Karpas-422 (cell line): Measurements from ENCODE around the gene PRCC. TPM values are rescaled to one million over a fixed set of nuclear protein-coding genes. Genes with fewer than 3 reads are reported as not detected.
A peak's percentile ranks its signal among the peaks of the same experiment; 100 is the strongest.

Experiments used
- DNase-seq: peaks from one replicate; pipeline ENCODE4 v3.0.0-alpha.2; 2015
- H2AFZ ChIP-seq: fragments of 200-600 bp; sonication (generic); 2 replicates; pipeline ENCODE4 v1.6.1; 2014; ENCODE audit warnings: antibody characterized with exemption, low read length, mixed read lengths
- H3K27ac ChIP-seq: fragments of 200-600 bp; sonication (generic); 2 replicates; pipeline ENCODE4 v1.5.1; 2014; ENCODE audit warnings: mild to moderate bottlenecking, low read length, moderate library complexity
- H3K27me3 ChIP-seq: fragments of 200-600 bp; sonication (generic); 2 replicates; pipeline ENCODE4 v1.6.1; 2014; ENCODE audit warnings: low read length, mixed read lengths
- H3K36me3 ChIP-seq: fragments of 200-600 bp; sonication (generic); 2 replicates; pipeline ENCODE4 v1.6.1; 2014; ENCODE audit warnings: low read length, mixed read lengths; ENCODE audit not compliant: insufficient read depth
- H3K4me1 ChIP-seq: fragments of 200-600 bp; sonication (generic); 2 replicates; pipeline ENCODE4 v1.6.1; 2014; ENCODE audit warnings: mild to moderate bottlenecking, low read length, mixed read lengths
- H3K4me2 ChIP-seq: fragments of 200-600 bp; sonication (generic); 2 replicates; pipeline ENCODE4 v1.6.1; 2014; ENCODE audit warnings: low read length, low read depth, mild to moderate bottlenecking; ENCODE audit not compliant: poor library complexity, severe bottlenecking
- H3K4me3 ChIP-seq: fragments of 200-600 bp; sonication (generic); 2 replicates; pipeline ENCODE4 v1.5.1; 2014; ENCODE audit warnings: mild to moderate bottlenecking, antibody characterized with exemption, low read length, mixed read lengths
- H3K79me2 ChIP-seq: fragments of 200-600 bp; sonication (generic); 2 replicates; pipeline ENCODE4 v1.6.1; 2014; ENCODE audit warnings: mild to moderate bottlenecking, low read length, mixed read lengths
- H3K9ac ChIP-seq: fragments of 200-600 bp; sonication (generic); 2 replicates; pipeline ENCODE4 v1.6.0; 2014; ENCODE audit warnings: low read length
- H3K9me2 ChIP-seq: fragments of 200-600 bp; sonication (generic), shearing (Covaris generic); replicated peaks from 2 replicates; pipeline ENCODE4 v1.6.0; 2014; ENCODE audit warnings: mild to moderate bottlenecking, low read length, moderate library complexity; ENCODE audit not compliant: insufficient read depth
- H3K9me3 ChIP-seq: fragments of 300-700, 200-600 bp; sonication (generic); 2 replicates; pipeline ENCODE4 v1.6.1; 2014; ENCODE audit warnings: low read length, mixed read lengths
- H4K20me1 ChIP-seq: fragments of 200-600 bp; sonication (generic); 2 replicates; pipeline ENCODE4 v1.6.1; 2014; ENCODE audit warnings: mild to moderate bottlenecking, antibody characterized with exemption, low read length, low read depth; ENCODE audit not compliant: insufficient read depth
- total RNA-seq: library from RNA; depleted of rRNA; stranded (reverse); fragments of >200 nt; shearing (Covaris generic); gene quantifications from 2 replicates; pipeline ENCODE4 v1.2.3, GENCODE V29; 2014; ENCODE audit warnings: low replicate concordance

The PRCC gene
- total RNA-seq, 1 experiment from 2014 or later, result 39.6 TPM

- Histone ChIP-seq H3K79me2 (peaks cover 39% of the 10 kb centered on the region), H3K4me2 (no peak overlapping the region), H3K9me3 (no peaks in the 10 kb centered on the region), H3K36me3 (peaks cover 29% of the 10 kb centered on the region), H2AFZ (no peak overlapping the region), H3K9ac (no peak overlapping the region), H3K9me2 (no peaks in the 10 kb centered on the region), H3K4me1 (peaks cover 21% of the 10 kb centered on the region), H4K20me1 (peaks cover 21% of the 10 kb centered on the region; the same call in 1 of the 2 replicates), H3K27me3 (no peaks in the 10 kb centered on the region), H3K4me3 (no peak overlapping the region), H3K27ac (no peak overlapping the region)
- no peak for DNase-seq
Measured at GRCh38 chr1:156789621-156790318, 22.4 kb downstream of the PRCC start.

- Histone ChIP-seq H3K27ac (no peak overlapping the region), H3K4me1 (peaks cover 45% of the 10 kb centered on the region), H4K20me1 (peaks cover 11% of the 10 kb centered on the region; the same call in 1 of the 2 replicates), H3K36me3 (peaks cover 49% of the 10 kb centered on the region; the same call in 1 of the 2 replicates), H3K9me3 (no peaks in the 10 kb centered on the region), H2AFZ (no peak overlapping the region), H3K4me3 (no peak overlapping the region), H3K9ac (no peak overlapping the region), H3K4me2 (no peak overlapping the region), H3K27me3 (no peaks in the 10 kb centered on the region), H3K9me2 (no peaks in the 10 kb centered on the region), H3K79me2 (peaks cover 11% of the 10 kb centered on the region)
- DNase-seq, result no peak
Measured at GRCh38 chr1:156794506-156795373, 27.4 kb downstream of the PRCC start.

- no peaks in the 10 kb centered on the region for H3K9me3 ChIP-seq
- no peak overlapping the region for H3K4me3 ChIP-seq
- H3K27ac ChIP-seq, result no peak overlapping the region; the same call in 1 of the 2 replicates
- peak overlapping the region; percentile 19 for H3K9ac ChIP-seq
- H4K20me1 ChIP-seq, result peaks cover 11% of the 10 kb centered on the region; the same call in 1 of the 2 replicates
- H3K9me2 ChIP-seq, result no peaks in the 10 kb centered on the region
- H3K4me2 ChIP-seq, result peak overlapping the region; percentile 34
- H3K4me1 ChIP-seq, result peaks cover 45% of the 10 kb centered on the region
- no peak overlapping the region for H2AFZ ChIP-seq
- peaks cover 6% of the 10 kb centered on the region for H3K79me2 ChIP-seq
- DNase-seq, result no peak
- H3K36me3 ChIP-seq, result peaks cover 53% of the 10 kb centered on the region; the same call in 1 of the 2 replicates
- H3K27me3 ChIP-seq, result no peaks in the 10 kb centered on the region
Measured at GRCh38 chr1:156795374-156795733, 28.0 kb downstream of the PRCC start.

- Histone ChIP-seq H3K4me1 (peaks cover 45% of the 10 kb centered on the region), H3K4me2 (peak overlapping the region; percentile 34), H3K27ac (no peak overlapping the region; the same call in 1 of the 2 replicates), H3K27me3 (no peaks in the 10 kb centered on the region), H3K4me3 (no peak overlapping the region), H3K9me3 (no peaks in the 10 kb centered on the region), H4K20me1 (peaks cover 11% of the 10 kb centered on the region; the same call in 1 of the 2 replicates), H2AFZ (no peak overlapping the region), H3K9me2 (no peaks in the 10 kb centered on the region), H3K36me3 (peaks cover 53% of the 10 kb centered on the region; the same call in 1 of the 2 replicates), H3K79me2 (peaks cover 5% of the 10 kb centered on the region), H3K9ac (peak overlapping the region; percentile 19)
- no peak for DNase-seq
Measured at GRCh38 chr1:156795787-156796186, 28.5 kb downstream of the PRCC start.

- Histone ChIP-seq H3K9me3 (no peaks in the 10 kb centered on the region), H2AFZ (no peak overlapping the region), H3K4me2 (peak overlapping the region; percentile 34), H3K9me2 (no peaks in the 10 kb centered on the region), H3K79me2 (no peaks in the 10 kb centered on the region), H3K27me3 (no peaks in the 10 kb centered on the region), H3K4me1 (peaks cover 45% of the 10 kb centered on the region), H3K9ac (peak overlapping the region; percentile 19; the same call in 1 of the 2 replicates), H3K27ac (peak overlapping the region; percentile 48), H3K4me3 (no peak overlapping the region), H4K20me1 (peaks cover 7% of the 10 kb centered on the region; the same call in 1 of the 2 replicates), H3K36me3 (peaks cover 53% of the 10 kb centered on the region; the same call in 1 of the 2 replicates)
- DNase-seq, result no peak
Measured at GRCh38 chr1:156796340-156797097, 29.2 kb downstream of the PRCC start.

- Histone ChIP-seq H3K4me1 (peaks cover 42% of the 10 kb centered on the region), H3K27ac (peak overlapping the region; percentile 48), H3K79me2 (no peaks in the 10 kb centered on the region), H3K27me3 (no peaks in the 10 kb centered on the region), H2AFZ (no peak overlapping the region), H3K9ac (no peak overlapping the region), H3K9me3 (no peaks in the 10 kb centered on the region), H3K9me2 (no peaks in the 10 kb centered on the region), H4K20me1 (peaks cover 7% of the 10 kb centered on the region; the same call in 1 of the 2 replicates), H3K4me2 (no peak overlapping the region), H3K4me3 (no peak overlapping the region), H3K36me3 (peaks cover 53% of the 10 kb centered on the region; the same call in 1 of the 2 replicates)
- peak; percentile 81 for DNase-seq
Measured at GRCh38 chr1:156797212-156797871, 30.0 kb downstream of the PRCC start.

GRCh38 chr1:156801409-156802121 is 34.2 kb downstream of the PRCC start:
- Histone ChIP-seq H4K20me1 (no peaks in the 10 kb centered on the region; the same call in 1 of the 2 replicates), H3K4me2 (no peak overlapping the region), H3K79me2 (no peaks in the 10 kb centered on the region), H3K4me1 (peaks cover 6% of the 10 kb centered on the region), H3K9me3 (no peaks in the 10 kb centered on the region), H3K9ac (no peak overlapping the region), H3K9me2 (no peaks in the 10 kb centered on the region), H3K27me3 (no peaks in the 10 kb centered on the region), H3K27ac (no peak overlapping the region), H3K36me3 (peaks cover 28% of the 10 kb centered on the region; the same call in 1 of the 2 replicates), H2AFZ (no peak overlapping the region), H3K4me3 (no peak overlapping the region)
- DNase-seq, result no peak
